C1 segment of cervical spinal cord (tissue), 14 donors: ENCODE results near the gene PSMB7.
A peak's percentile ranks its signal among the peaks of the same experiment; 100 is the strongest.

Source experiments
- DNase-seq, 14 donors: peaks; one replicate each; lab custom pipeline; 2025; lab: John Stamatoyannopoulos, UW

Gene PSMB7

GRCh38 chr9:124415102-124415851 is at the start of gene PSMB7:
TSS of gene PSMB7 (minus strand) at chr9:124415442. CDS start at chr9:124415425, 17 bp downstream.
- peak; percentile 53 to 93 (median 88) for DNase-seq

GRCh38 chr9:124462739-124463138 is 47.5 kb upstream of the PSMB7 start:
- DNase-seq = no peak

GRCh38 chr9:124458441-124458840 is 43.2 kb upstream of the PSMB7 start:
- DNase-seq = no peak

- DNase-seq = no peak
Measured at GRCh38 chr9:124457887-124458431, 42.7 kb upstream of the PSMB7 start.

- DNase-seq = no peak
Measured at GRCh38 chr9:124457079-124457886, 42.0 kb upstream of the PSMB7 start.

- no peak for DNase-seq
Measured at GRCh38 chr9:124456341-124457078, 41.3 kb upstream of the PSMB7 start.

- DNase-seq = no peak
Measured at GRCh38 chr9:124455820-124456219, 40.6 kb upstream of the PSMB7 start.

GRCh38 chr9:124454791-124455443 is 39.7 kb upstream of the PSMB7 start:
- no peak for DNase-seq

GRCh38 chr9:124454296-124454695 is 39.1 kb upstream of the PSMB7 start:
- no peak for DNase-seq

- no peak for DNase-seq
Measured at GRCh38 chr9:124453586-124454191, 38.4 kb upstream of the PSMB7 start.

- DNase-seq = no peak
Measured at GRCh38 chr9:124452841-124453585, 37.8 kb upstream of the PSMB7 start.

GRCh38 chr9:124452326-124452725 is 37.1 kb upstream of the PSMB7 start:
- no peak for DNase-seq

GRCh38 chr9:124450931-124451661 is 35.9 kb upstream of the PSMB7 start:
- no peak for DNase-seq

- no peak for DNase-seq
Measured at GRCh38 chr9:124450241-124450924, 35.1 kb upstream of the PSMB7 start, which contains the start of gene ADGRD2. TSS of gene ADGRD2 (plus strand) at chr9:124450451. CDS start at chr9:124451667, 1,216 bp downstream.

GRCh38 chr9:124449381-124450151 is 34.3 kb upstream of the PSMB7 start:
- DNase-seq = no peak

GRCh38 chr9:124448019-124448418 is 32.8 kb upstream of the PSMB7 start:
- DNase-seq = peak in 3 of 14 donors; percentile 16 to 26 (median 18)

- no peak for DNase-seq
Measured at GRCh38 chr9:124447297-124447661, 32.0 kb upstream of the PSMB7 start.

- DNase-seq = no peak
Measured at GRCh38 chr9:124444166-124444565, 28.9 kb upstream of the PSMB7 start.
